Measurements from ENCODE around the gene ZNF512B. TPM values are rescaled to one million over a fixed set of nuclear protein-coding genes. Genes with fewer than 3 reads are reported as not detected.
"Not testable (repeated sequence)": the region's sequence is repeated elsewhere in the genome, so short reads cannot be mapped to it uniquely, and the experiment has no call there.

ZNF512B gene
- total and polyA plus RNA-seq, 4 donors, result 1.5 to 16.5 (median 10.8) TPM

GRCh38 chr20:63961664-63962425, 7.9 kb downstream of the ZNF512B start:
- no peaks in the 10 kb centered on the region for H3K27me3 ChIP-seq (ENCODE audit: control insufficient read depth in 1 of 2, insufficient read depth in 2 of 2, low read length in 1 of 2)
- H3K27ac ChIP-seq (ENCODE audit: low read depth in 1 of 2, low read length in 2 of 2), result no peak overlapping the region
- DNase-seq, result no peak
- intact Hi-C loops (cut with DNase I), result no loop called here
- peaks cover 0 to 5% of the 10 kb centered on the region in 2 donors for H3K36me3 ChIP-seq (ENCODE audit: control insufficient read depth in 1 of 2, insufficient read depth in 2 of 2, low read length in 1 of 2)
- no peak for ATAC-seq (ENCODE audit: low FRiP score)
- H3K4me3 ChIP-seq (ENCODE audit: low read length in 2 of 2), result no peak overlapping the region
- 86 to 88% methylated on average over 26 of the region's 26 CpGs for WGBS, 2 donors
- no peaks in the 10 kb centered on the region for H3K4me1 ChIP-seq (ENCODE audit: control insufficient read depth in 1 of 2, insufficient read depth in 2 of 2, low read length in 2 of 2)
- no peaks in the 10 kb centered on the region for H3K9me3 ChIP-seq (ENCODE audit: control insufficient read depth, low read length)

DNA sequence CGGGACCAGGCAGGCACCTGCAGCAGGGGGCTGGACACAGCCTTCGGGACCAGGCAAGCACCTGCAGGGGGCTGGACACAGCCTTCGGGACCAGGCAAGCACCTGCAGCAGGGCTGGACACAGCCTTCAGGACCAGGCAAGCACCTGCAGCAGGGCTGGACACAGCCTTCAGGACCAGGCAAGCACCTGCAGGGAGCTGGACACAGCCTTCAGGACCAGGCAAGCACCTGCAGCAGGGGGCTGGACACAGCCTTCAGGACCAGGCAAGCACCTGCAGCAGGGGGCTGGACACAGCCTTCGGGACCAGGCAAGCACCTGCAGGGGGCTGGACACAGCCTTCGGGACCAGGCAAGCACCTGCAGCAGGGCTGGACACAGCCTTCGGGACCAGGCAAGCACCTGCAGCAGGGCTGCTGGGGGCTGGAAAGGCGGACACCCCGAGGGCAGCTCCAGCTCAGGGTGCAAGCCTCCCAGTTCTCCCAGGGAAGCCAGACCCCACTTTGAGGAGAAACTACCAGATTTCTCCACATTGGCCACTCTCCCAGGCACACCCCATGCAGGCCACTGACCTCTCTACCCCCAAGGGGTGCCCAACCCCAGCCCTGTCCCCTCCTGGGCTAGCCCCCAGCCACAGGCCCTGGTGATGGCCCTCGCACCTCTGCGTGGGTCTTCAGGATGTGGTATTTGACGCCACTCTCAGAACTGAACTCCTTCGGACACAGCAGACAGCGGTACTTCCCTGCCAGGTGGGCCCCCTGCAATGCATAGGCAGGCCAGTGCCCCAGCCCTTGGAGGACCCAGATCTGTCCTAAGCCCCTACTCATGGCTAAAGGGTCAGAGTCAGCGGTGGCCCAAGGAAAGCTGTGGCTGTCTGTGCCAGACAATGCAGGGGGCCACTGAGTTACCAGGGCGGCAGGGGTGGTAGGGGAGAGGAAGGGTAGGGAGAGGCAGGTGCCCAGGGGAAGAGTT, 8.8 kb downstream of the ZNF512B start:
- H3K9me3 ChIP-seq (ENCODE audit: control insufficient read depth, low read length); H3K27me3 ChIP-seq (ENCODE audit: control insufficient read depth in 1 of 2, insufficient read depth in 2 of 2, low read length in 1 of 2); H3K27ac ChIP-seq (ENCODE audit: low read depth in 1 of 2, low read length in 2 of 2); H3K36me3 ChIP-seq (ENCODE audit: control insufficient read depth in 1 of 2, insufficient read depth in 2 of 2, low read length in 1 of 2); intact Hi-C loops (cut with DNase I); ATAC-seq (ENCODE audit: low FRiP score); H3K4me1 ChIP-seq (ENCODE audit: control insufficient read depth in 1 of 2, insufficient read depth in 2 of 2, low read length in 2 of 2); H3K4me3 ChIP-seq (ENCODE audit: low read length in 2 of 2); DNase-seq: not testable (repeated sequence)
- WGBS, 2 donors, result 87 to 91% methylated on average over 14 to 15 of the region's 15 CpGs

- no peaks in the 10 kb centered on the region for H3K9me3 ChIP-seq (ENCODE audit: control insufficient read depth, low read length)
- no peak for ATAC-seq (ENCODE audit: low FRiP score)
- no peak overlapping the region for H3K4me3 ChIP-seq (ENCODE audit: low read length in 2 of 2)
- no peak overlapping the region for H3K27ac ChIP-seq (ENCODE audit: low read depth in 1 of 2, low read length in 2 of 2)
- no peak for DNase-seq
- 85 to 86% methylated on average over 17 of the region's 17 CpGs for WGBS, 2 donors
- intact Hi-C loops (cut with DNase I), result no loop called here
- H3K36me3 ChIP-seq (ENCODE audit: control insufficient read depth in 1 of 2, insufficient read depth in 2 of 2, low read length in 1 of 2), result peaks cover 0 to 5% of the 10 kb centered on the region in 2 donors
- H3K4me1 ChIP-seq (ENCODE audit: control insufficient read depth in 1 of 2, insufficient read depth in 2 of 2, low read length in 2 of 2), result no peaks in the 10 kb centered on the region
- H3K27me3 ChIP-seq (ENCODE audit: control insufficient read depth in 1 of 2, insufficient read depth in 2 of 2, low read length in 1 of 2), result no peaks in the 10 kb centered on the region
These were observed 10.0 kb downstream of the ZNF512B start for GRCh38 chr20:63959699-63960075.

DNA sequence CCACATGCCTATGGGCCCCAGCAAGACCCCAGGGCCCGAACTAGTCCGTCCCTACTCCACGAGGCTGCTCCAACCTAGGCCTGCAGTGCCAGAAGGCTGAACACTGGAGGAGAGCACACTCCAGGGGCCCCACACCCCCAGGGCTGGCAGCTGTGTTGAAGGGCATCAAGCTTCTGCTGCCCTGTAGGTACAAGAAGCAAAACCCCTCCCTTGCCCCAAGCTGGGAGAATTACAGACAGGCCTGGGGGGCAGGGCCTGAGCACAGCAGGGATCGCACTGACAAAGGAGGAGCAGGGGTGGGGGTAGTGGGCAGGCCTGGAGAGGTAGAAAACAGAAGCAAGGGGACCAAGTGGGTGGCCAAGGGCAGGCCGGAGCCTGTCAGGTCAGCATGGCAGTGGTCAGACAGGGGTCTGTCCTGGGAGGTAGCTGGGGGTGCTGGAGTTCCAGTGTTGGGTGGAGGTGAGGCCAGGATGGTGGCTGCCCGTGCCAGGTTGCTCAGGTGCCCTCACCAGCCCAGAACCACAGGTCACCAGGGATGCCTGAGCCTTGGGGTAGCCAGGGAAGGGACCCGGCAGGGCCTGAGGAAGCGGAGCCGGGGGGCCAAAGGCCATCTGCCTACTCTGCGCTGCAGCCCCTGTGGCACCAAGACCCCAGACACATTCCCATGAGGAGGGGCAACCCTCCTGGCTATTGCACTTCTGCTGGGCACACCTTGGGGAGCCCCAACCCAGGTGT, 10.6 kb downstream of the ZNF512B start:
- no peaks in the 10 kb centered on the region for H3K27me3 ChIP-seq (ENCODE audit: control insufficient read depth in 1 of 2, insufficient read depth in 2 of 2, low read length in 1 of 2)
- peaks cover 0 to 2% of the 10 kb centered on the region in 2 donors for H3K36me3 ChIP-seq (ENCODE audit: control insufficient read depth in 1 of 2, insufficient read depth in 2 of 2, low read length in 1 of 2)
- no peaks in the 10 kb centered on the region for H3K9me3 ChIP-seq (ENCODE audit: control insufficient read depth, low read length)
- intact Hi-C loops (cut with DNase I), result no loop called here
- WGBS, 2 donors, result 80% methylated on average over 9 to 10 of the region's 10 CpGs
- no peak for ATAC-seq (ENCODE audit: low FRiP score)
- no peaks in the 10 kb centered on the region for H3K4me1 ChIP-seq (ENCODE audit: control insufficient read depth in 1 of 2, insufficient read depth in 2 of 2, low read length in 2 of 2)
- DNase-seq, result no peak
- H3K4me3 ChIP-seq (ENCODE audit: low read length in 2 of 2), result no peak overlapping the region
- no peak overlapping the region for H3K27ac ChIP-seq (ENCODE audit: low read depth in 1 of 2, low read length in 2 of 2)

GRCh38 chr20:63958471-63958870, 11.3 kb downstream of the ZNF512B start:
- Histone ChIP-seq H3K27me3 (ENCODE audit: control insufficient read depth in 1 of 2, insufficient read depth in 2 of 2, low read length in 1 of 2) (no peaks in the 10 kb centered on the region), H3K4me1 (ENCODE audit: control insufficient read depth in 1 of 2, insufficient read depth in 2 of 2, low read length in 2 of 2) (no peaks in the 10 kb centered on the region), H3K4me3 (ENCODE audit: low read length in 2 of 2) (no peak overlapping the region), H3K9me3 (ENCODE audit: control insufficient read depth, low read length) (no peaks in the 10 kb centered on the region), H3K36me3 (ENCODE audit: control insufficient read depth in 1 of 2, insufficient read depth in 2 of 2, low read length in 1 of 2) (peaks cover 0 to 1% of the 10 kb centered on the region in 2 donors), H3K27ac (ENCODE audit: low read depth in 1 of 2, low read length in 2 of 2) (no peak overlapping the region)
- WGBS, 2 donors, result 61 to 63% methylated on average over 4 of the region's 4 CpGs
- no peak for DNase-seq
- no peak for ATAC-seq (ENCODE audit: low FRiP score)
- intact Hi-C loops (cut with DNase I), result no loop called here

DNA sequence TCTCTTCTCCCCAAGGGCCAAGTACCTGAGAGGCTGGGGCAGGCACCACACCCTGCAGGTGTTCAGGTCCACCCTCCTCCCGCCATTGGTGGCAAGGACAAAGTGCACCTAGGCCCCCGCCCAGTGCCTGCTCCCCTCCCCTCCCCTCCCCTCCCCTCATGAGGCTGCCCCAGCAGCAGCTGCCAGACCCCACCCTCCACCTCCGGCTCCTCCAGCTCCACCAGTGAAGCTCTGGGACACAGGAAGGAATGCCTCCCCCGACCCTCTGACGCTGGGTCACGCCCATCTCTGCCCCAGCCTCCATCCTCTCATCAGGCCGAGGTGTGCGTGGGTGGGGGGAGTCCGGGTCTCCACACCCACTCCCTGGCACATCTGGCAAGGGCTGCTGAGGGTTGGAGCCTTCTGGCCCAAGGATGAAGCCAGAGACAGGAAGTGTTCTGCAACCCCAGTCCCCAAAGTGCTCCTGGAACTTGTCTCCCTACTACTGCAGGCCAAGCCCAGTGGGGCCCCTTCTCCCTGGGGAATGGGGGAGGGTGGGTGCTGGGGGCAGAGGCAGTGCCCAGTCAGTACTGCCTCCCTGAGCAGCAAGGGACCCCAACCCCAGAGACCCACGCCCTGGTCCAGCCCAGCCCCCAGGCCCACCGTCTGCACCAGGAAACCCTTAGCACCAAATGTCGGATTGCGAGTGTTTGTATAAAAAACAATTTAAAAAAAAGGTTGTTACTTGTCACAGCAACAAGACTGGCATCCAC, 11.9 kb downstream of the ZNF512B start:
- WGBS, 2 donors, result 42 to 45% methylated on average over 11 to 13 of the region's 13 CpGs
- Histone ChIP-seq H3K9me3 (ENCODE audit: control insufficient read depth, low read length) (no peaks in the 10 kb centered on the region), H3K4me3 (ENCODE audit: low read length in 2 of 2) (no peak overlapping the region), H3K27me3 (ENCODE audit: control insufficient read depth in 1 of 2, insufficient read depth in 2 of 2, low read length in 1 of 2) (no peaks in the 10 kb centered on the region), H3K4me1 (ENCODE audit: control insufficient read depth in 1 of 2, insufficient read depth in 2 of 2, low read length in 2 of 2) (no peaks in the 10 kb centered on the region), H3K36me3 (ENCODE audit: control insufficient read depth in 1 of 2, insufficient read depth in 2 of 2, low read length in 1 of 2) (no peaks in the 10 kb centered on the region), H3K27ac (ENCODE audit: low read depth in 1 of 2, low read length in 2 of 2) (no peak overlapping the region)
- DNase-seq (no peak), ATAC-seq (ENCODE audit: low FRiP score) (no peak)
- intact Hi-C loops (cut with DNase I), result no loop called here

- WGBS, 2 donors, result 2% methylated on average over 27 to 28 of the region's 28 CpGs
- ATAC-seq (ENCODE audit: low FRiP score) (peak; percentile 77), DNase-seq (peak in 1 of 2 donors; percentile 84)
- Histone ChIP-seq H3K4me3 (ENCODE audit: low read length in 2 of 2) (peak overlapping the region; percentile 14 to 30), H3K27ac (ENCODE audit: low read depth in 1 of 2, low read length in 2 of 2) (no peak overlapping the region), H3K4me1 (ENCODE audit: control insufficient read depth in 1 of 2, insufficient read depth in 2 of 2, low read length in 2 of 2) (no peaks in the 10 kb centered on the region), H3K36me3 (ENCODE audit: control insufficient read depth in 1 of 2, insufficient read depth in 2 of 2, low read length in 1 of 2) (no peaks in the 10 kb centered on the region), H3K9me3 (ENCODE audit: control insufficient read depth, low read length) (no peaks in the 10 kb centered on the region), H3K27me3 (ENCODE audit: control insufficient read depth in 1 of 2, insufficient read depth in 2 of 2, low read length in 1 of 2) (no peaks in the 10 kb centered on the region)
- intact Hi-C loops (cut with DNase I), result no loop called here
These were observed 12.6 kb downstream of the ZNF512B start for GRCh38 chr20:63957004-63957689.

All from aorta (tissue), 5 donors.